Measurements from ENCODE around the gene ROMO1. TPM values are rescaled to one million over a fixed set of nuclear protein-coding genes. Genes with fewer than 3 reads are reported as not detected.
"Not testable (repeated sequence)": the region's sequence is repeated elsewhere in the genome, so short reads cannot be mapped to it uniquely, and the experiment has no call there.

ROMO1 gene
- total RNA-seq, 2 donors from 2014 or later, result 249 to 320 TPM

DNA sequence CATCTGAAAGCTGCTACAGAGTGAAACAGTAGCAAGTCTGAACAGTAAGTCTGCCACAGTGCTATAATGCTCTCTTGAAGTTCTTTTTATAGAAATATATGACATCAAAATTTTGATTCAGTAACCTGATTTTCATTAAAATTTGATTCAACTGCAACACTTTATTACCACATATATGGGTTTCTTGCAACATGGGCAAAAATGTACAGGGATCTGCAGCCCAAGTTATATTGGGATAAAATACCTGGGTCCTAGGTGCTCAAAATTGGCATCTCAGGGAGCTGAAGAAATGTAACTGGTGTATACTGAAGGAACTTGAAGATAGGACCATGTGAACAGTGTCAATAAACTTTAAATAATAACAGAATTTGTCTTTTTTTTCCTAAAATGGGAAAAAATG, 10.8 kb downstream of the ROMO1 start:
- no peak for DNase-seq (ENCODE audit: low spot score)
- no peak overlapping the region for H3K4me3 ChIP-seq
- intact Hi-C loops (cut with DNase I), result no loop called here
- H3K27ac ChIP-seq, result no peak overlapping the region
- no peaks in the 10 kb centered on the region for H3K27me3 ChIP-seq (replicated peaks; ENCODE audit: insufficient read depth)
- peaks cover 6 to 19% of the 10 kb centered on the region in 2 donors for H3K36me3 ChIP-seq
- H3K4me1 ChIP-seq (replicated peaks), result no peaks in the 10 kb centered on the region
- TF ChIP-seq, protein P1, sequence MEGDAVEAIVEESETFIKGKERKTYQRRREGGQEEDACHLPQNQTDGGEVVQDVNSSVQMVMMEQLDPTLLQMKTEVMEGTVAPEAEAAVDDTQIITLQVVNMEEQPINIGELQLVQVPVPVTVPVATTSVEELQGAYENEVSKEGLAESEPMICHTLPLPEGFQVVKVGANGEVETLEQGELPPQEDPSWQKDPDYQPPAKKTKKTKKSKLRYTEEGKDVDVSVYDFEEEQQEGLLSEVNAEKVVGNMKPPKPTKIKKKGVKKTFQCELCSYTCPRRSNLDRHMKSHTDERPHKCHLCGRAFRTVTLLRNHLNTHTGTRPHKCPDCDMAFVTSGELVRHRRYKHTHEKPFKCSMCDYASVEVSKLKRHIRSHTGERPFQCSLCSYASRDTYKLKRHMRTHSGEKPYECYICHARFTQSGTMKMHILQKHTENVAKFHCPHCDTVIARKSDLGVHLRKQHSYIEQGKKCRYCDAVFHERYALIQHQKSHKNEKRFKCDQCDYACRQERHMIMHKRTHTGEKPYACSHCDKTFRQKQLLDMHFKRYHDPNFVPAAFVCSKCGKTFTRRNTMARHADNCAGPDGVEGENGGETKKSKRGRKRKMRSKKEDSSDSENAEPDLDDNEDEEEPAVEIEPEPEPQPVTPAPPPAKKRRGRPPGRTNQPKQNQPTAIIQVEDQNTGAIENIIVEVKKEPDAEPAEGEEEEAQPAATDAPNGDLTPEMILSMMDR (IDR thresholded peaks at IDR 0.05), result no peak
- no peak for TF ChIP-seq POLR2A (IDR thresholded peaks at IDR 0.05)
- TF ChIP-seq POLR2AphosphoS5 (IDR thresholded peaks at IDR 0.05), result no peak
- H3K9me3 ChIP-seq, result no peaks in the 10 kb centered on the region

DNA sequence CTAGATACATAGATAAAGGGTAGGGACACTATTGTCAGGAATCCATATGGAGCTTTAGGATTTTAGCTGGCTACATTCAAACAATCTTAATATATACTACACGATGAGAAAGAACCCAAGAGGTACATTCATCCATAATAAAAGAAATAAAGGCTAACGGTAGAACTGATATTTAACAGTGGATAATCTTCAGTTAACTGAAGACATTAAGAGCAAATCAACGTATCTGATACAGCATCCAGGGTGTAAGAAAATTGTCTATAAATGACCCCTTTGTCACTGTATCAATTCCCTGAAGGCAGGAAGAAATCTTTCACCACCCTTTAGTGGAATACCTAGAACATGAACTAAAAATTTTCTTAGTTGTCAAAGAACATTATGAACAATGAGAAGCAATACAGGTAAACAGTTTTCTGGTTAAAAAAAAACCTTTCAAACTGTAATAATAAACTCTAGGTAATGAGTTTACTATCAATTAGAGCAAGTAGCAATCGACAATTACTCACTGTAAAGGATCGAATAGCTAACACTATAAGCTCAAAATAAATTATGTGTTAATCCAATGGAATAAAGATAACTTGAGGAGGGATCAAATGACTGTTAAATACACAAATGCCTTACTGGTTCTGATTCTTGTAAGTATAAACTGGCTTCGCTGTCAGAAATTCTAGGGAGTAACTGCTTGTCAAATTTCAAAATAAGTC, 11.8 kb downstream of the ROMO1 start:
- Histone ChIP-seq H3K27ac (no peak overlapping the region), H3K4me3 (no peak overlapping the region), H3K36me3 (peaks cover 12 to 17% of the 10 kb centered on the region in 2 donors), H3K27me3 (replicated peaks; ENCODE audit: insufficient read depth) (no peaks in the 10 kb centered on the region), H3K9me3 (no peaks in the 10 kb centered on the region), H3K4me1 (replicated peaks) (no peaks in the 10 kb centered on the region)
- DNase-seq (ENCODE audit: low spot score), result no peak
- intact Hi-C loops (cut with DNase I), result no loop called here
- TF ChIP-seq POLR2AphosphoS5 (IDR thresholded peaks at IDR 0.05) (no peak), POLR2A (IDR thresholded peaks at IDR 0.05) (no peak)
- TF ChIP-seq, protein P1 (IDR thresholded peaks at IDR 0.05), result no peak
- 55% methylated on average over 6 of the region's 6 CpGs for WGBS

DNA sequence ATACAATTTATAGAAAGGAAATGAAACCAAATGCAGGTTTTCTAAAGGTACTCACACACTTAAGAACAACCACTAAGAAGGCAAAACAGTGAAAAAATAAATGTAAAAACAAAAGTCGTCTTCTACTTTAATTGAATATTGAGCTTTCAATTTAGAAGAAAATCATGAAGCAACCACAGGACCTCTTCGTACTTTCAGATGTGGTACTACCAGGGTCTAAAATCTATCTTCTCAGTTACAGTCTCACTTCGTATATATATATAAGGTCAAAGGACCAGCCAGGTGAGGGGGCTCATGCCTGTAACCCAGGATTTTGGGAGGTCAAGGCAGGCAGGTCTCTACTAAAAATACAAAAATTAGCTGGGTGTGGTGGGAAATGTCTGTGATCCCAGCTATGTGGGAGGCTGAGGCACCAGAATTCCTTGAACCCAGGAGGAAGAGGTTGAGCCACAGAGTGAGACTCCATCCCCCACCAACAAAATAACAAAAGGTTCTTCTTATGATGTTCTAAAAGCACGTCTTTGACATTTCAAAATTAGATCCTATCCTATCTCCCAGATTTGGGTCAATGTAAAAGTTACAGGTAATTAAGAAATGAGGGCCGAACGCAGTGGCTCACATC, 12.5 kb downstream of the ROMO1 start:
- intact Hi-C loops (cut with DNase I), result no loop called here
- TF ChIP-seq POLR2AphosphoS5 (IDR thresholded peaks at IDR 0.05) (no peak), POLR2A (IDR thresholded peaks at IDR 0.05) (no peak)
- TF ChIP-seq, protein P1 (IDR thresholded peaks at IDR 0.05), result no peak
- H3K36me3 ChIP-seq, result peaks cover 13 to 17% of the 10 kb centered on the region in 2 donors
- H3K4me3 ChIP-seq, result no peak overlapping the region
- no peaks in the 10 kb centered on the region for H3K4me1 ChIP-seq (replicated peaks)
- H3K9me3 ChIP-seq, result no peaks in the 10 kb centered on the region
- no peak overlapping the region for H3K27ac ChIP-seq
- no peaks in the 10 kb centered on the region for H3K27me3 ChIP-seq (replicated peaks; ENCODE audit: insufficient read depth)
- no peak for DNase-seq (ENCODE audit: low spot score)
- 69% methylated on average over 6 of the region's 6 CpGs for WGBS

DNA sequence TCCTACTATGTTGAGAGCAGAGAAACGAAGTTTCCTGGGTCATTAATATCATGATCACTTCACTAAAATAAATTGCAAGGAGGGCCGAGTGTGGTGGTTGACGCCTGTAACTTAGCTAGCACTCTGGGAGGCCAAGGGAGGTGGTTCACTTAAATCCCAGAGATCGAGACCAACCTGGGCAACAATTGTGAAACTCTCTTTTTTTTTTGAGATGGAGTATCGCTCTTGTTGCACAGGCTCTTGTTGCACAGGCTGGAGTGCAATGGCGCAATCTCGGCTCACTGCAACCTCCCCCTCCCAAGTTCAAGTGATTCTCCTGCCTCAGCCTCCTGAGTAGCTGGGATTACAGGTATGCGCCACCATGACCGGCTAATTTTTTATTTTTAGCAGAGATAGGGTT, 13.9 kb downstream of the ROMO1 start:
- H3K4me1 ChIP-seq (replicated peaks); H3K4me3 ChIP-seq; H3K27me3 ChIP-seq (replicated peaks; ENCODE audit: insufficient read depth); H3K9me3 ChIP-seq; DNase-seq (ENCODE audit: low spot score); intact Hi-C loops (cut with DNase I); H3K27ac ChIP-seq: not testable (repeated sequence)
- peaks cover 13 to 17% of the 10 kb centered on the region in 2 donors for H3K36me3 ChIP-seq
- WGBS, result 86% methylated on average over 9 of the region's 9 CpGs

DNA sequence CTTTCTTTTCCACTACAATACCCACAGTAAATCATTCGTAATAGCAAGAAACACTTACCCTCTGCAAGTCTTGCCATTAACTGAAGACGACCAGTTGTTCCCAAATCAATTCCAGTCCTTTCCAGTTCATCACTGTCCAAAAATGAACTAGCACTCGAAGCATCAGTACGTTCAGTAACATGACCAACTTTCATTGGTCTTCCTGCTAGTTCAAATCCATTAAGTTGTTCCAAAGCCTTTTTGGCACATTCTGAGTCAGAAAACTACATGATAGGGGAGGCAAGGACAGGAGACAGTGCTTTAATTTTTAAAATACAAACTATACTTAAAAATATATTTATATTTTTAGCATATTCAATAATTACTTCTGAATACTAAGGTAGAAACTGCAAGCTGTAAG, 14.9 kb downstream of the ROMO1 start:
- WGBS, result 61% methylated on average over 4 of the region's 4 CpGs
- no peaks in the 10 kb centered on the region for H3K4me1 ChIP-seq (replicated peaks)
- intact Hi-C loops (cut with DNase I), result no loop called here
- peaks cover 13 to 17% of the 10 kb centered on the region in 2 donors for H3K36me3 ChIP-seq
- H3K9me3 ChIP-seq, result no peaks in the 10 kb centered on the region
- no peak for DNase-seq (ENCODE audit: low spot score)
- TF ChIP-seq POLR2A (IDR thresholded peaks at IDR 0.05) (no peak), POLR2AphosphoS5 (IDR thresholded peaks at IDR 0.05) (no peak)
- TF ChIP-seq, protein P1 (IDR thresholded peaks at IDR 0.05), result no peak
- H3K27me3 ChIP-seq (replicated peaks; ENCODE audit: insufficient read depth), result no peaks in the 10 kb centered on the region
- no peak overlapping the region for H3K4me3 ChIP-seq
- no peak overlapping the region for H3K27ac ChIP-seq

Measured in prostate gland (tissue), 2 donors.